Measurements from ENCODE around the gene SYT12. TPM values are rescaled to one million over a fixed set of nuclear protein-coding genes. Genes with fewer than 3 reads are reported as not detected.
A peak's percentile ranks its signal among the peaks of the same experiment; 100 is the strongest.

SYT12 gene
- total and polyA plus RNA-seq, 2 of the 8 experiments (the other 6 are each of a cell fraction or from before 2014, with no cell fraction given), result 1.4 to 3.3 TPM

DNA sequence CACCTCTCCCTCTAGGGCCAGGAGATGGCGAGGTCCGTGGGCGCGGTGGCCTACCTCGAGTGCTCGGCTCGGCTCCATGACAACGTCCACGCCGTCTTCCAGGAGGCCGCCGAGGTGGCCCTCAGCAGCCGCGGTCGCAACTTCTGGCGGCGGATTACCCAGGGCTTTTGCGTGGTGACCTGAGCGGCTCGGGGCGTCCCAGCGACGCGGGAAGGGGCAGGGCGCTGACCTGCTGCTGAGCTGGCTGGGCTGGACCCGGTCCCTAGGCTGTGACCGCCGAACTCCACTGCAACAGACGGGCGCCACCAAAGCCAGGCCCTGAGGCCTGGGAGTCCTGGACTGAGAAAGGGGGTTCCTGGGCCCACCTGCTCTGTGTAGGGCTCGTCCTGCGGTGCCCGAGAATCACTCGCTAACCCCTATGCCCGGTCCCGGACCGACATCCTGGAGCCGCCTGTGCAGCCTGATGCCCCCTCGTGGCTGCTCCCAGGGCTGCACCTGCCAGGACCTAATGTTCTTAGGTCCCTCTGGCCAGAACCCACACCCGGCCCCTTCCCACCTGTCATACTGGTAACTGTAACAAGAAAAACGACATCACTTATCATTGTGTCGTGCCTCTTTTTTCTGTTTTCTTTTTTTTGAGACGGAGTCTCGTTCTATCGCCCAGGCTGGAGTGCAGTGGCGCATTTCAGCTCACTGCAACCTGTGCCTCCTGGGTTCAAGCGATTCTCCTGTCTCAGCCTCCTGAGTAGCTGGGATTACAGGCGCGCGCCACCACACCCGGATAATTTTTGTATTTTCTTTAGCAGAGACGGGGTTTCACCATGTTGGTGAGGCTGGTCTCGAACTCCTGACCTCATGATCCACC is 48.7 kb downstream of the SYT12 start:
- POLR2A ChIA-PET (ENCODE audit: partially characterized antibody), result interaction anchor here (1.0 to 3.4 kb wide), 3 partner anchors 11 to 37 kb away, joined by 3 to 16 read pairs (median 4); no protein-coding TSS in a partner anchor
- Histone ChIP-seq H3K18ac (ENCODE audit: extremely low read depth, low read length) (peak overlapping the region; percentile 83; the same call in 1 of the 2 replicates), H3K4ac (replicated peaks; ENCODE audit: insufficient read length, low read depth, low read length) (no peak overlapping the region), H2BK12ac (ENCODE audit: low read depth, low read length) (no peak overlapping the region), H3K4me1 (replicated peaks in 1 of 4; ENCODE audit: control insufficient read depth in 3 of 4, insufficient read depth in 4 of 4, low read length in 3 of 4) (peaks cover 0 to 1% (median 0%) of the 10 kb centered on the region in 4 experiments; a peak in 2 of 7 replicates), H2BK5ac (ENCODE audit: low read depth, low read length) (no peak overlapping the region), H2BK20ac (ENCODE audit: low read length) (no peak overlapping the region), H4K20me1 (replicated peaks in 1 of 2; ENCODE audit: control insufficient read depth in 1 of 2, insufficient read depth in 2 of 2, low read length in 2 of 2) (no peaks in the 10 kb centered on the region), H3K79me2 (ENCODE audit: control insufficient read depth in 1 of 2, insufficient read depth in 2 of 2, low read length in 2 of 2) (no peaks in the 10 kb centered on the region), H2BK15ac (ENCODE audit: low read length) (peak overlapping the region; percentile 81; the same call in 1 of the 2 replicates), H4K8ac (ENCODE audit: extremely low read depth, insufficient read depth, low read length) (peak overlapping the region; percentile 84), H2BK120ac (replicated peaks; ENCODE audit: low read depth, low read length) (no peak overlapping the region), H4K5ac (ENCODE audit: insufficient read length, low read depth, low read length) (peak overlapping the region; percentile 54), H3K4me2 (ENCODE audit: insufficient read depth in 1 of 2, low read depth in 2 of 2, low read length in 2 of 2) (peak overlapping the region; percentile 4 to 83; a peak in 3 of 4 replicates), H2AK5ac (ENCODE audit: low read depth, low read length) (no peak overlapping the region), H3K27ac (ENCODE audit: low read depth, low read length) (no peak overlapping the region), H4K91ac (replicated peaks; ENCODE audit: insufficient read length, low read length) (no peak overlapping the region), H3K9me3 (ENCODE audit: insufficient read depth in 2 of 2, low read depth in 1 of 2, low read length in 1 of 2) (no peaks in the 10 kb centered on the region), H3K4me3 (ENCODE audit: extremely low read depth in 1 of 4, insufficient read depth in 2 of 4, low read depth in 3 of 4, low read length in 4 of 4) (peak overlapping the region; percentile 9 to 56 (median 44); a peak in 7 of 8 replicates), H3K79me1 (ENCODE audit: low read depth, low read length) (no peaks in the 10 kb centered on the region; the same call in 1 of the 2 replicates), H3K23ac (ENCODE audit: insufficient read length) (no peak overlapping the region), H3K23me2 (ENCODE audit: low read depth, low read length) (no peaks in the 10 kb centered on the region; the same call in 1 of the 2 replicates), H3K27me3 (replicated peaks in 1 of 4; ENCODE audit: control insufficient read depth in 3 of 4, extremely low read depth in 1 of 4, insufficient read depth in 3 of 4, low read length in 3 of 4) (no peaks in the 10 kb centered on the region), H3K36me3 (ENCODE audit: control insufficient read depth in 2 of 4, insufficient read depth in 4 of 4, low read length in 3 of 4) (no peaks in the 10 kb centered on the region), H2AFZ (ENCODE audit: low read length) (peak overlapping the region; percentile 81; the same call in 1 of the 2 replicates), H3K14ac (ENCODE audit: insufficient read length) (no peak overlapping the region), H3K56ac (replicated peaks; ENCODE audit: insufficient read length, low read depth, low read length) (no peak overlapping the region), H3K9ac (replicated peaks in 1 of 4; ENCODE audit: extremely low read depth in 1 of 4, low read depth in 3 of 4, low read length in 3 of 4) (peak overlapping the region in 2 of 4 experiments; percentile 29 to 45; a peak in 1 of 7 replicates)
- 31% methylated on average over 52 of the region's 53 CpGs; no CpG with 5 or more reads in 1 of the 2 experiments for WGBS, 2 experiments (ENCODE audit: extremely low coverage in 1 of 2, insufficient coverage in 1 of 2, insufficient read length in 1 of 2, insufficient replicate concordance in 2 of 2, low coverage in 1 of 2, low lambda C conversion rate in 2 of 2, missing lambda C conversion rate in 1 of 2)
- DNase-seq (ENCODE audit: low read depth in 1 of 2, low spot score in 2 of 2) (peak; percentile 83 to 96), FAIRE-seq (no peak)
- CTCF ChIA-PET (ENCODE audit: partially characterized antibody), result interaction anchor here (0.7 to 4.9 kb wide), 12 partner anchors 9 to 662 kb away, joined by 3 to 27 read pairs (median 3); no protein-coding TSS in a partner anchor
- TF ChIP-seq NANOG (IDR thresholded peaks at IDR 0.05; ENCODE audit: insufficient read depth, low read depth, low read length, poor library complexity, severe bottlenecking) (no peak), RAD21 (IDR thresholded peaks at IDR 0.05 in 1 of 2, conservative IDR thresholded peaks at IDR 0.05 in 1 of 2; ENCODE audit: low read depth in 2 of 2, low read length in 2 of 2) (peak; percentile 69 to 73), POLR2A (IDR thresholded peaks at IDR 0.05; ENCODE audit: control extremely low read depth in 1 of 2, low read depth in 2 of 2, low read length in 2 of 2) (no peak), TCF12 (IDR thresholded peaks at IDR 0.05; ENCODE audit: low read depth, low read length) (0 out of 2 replicates have a peak, but pooled peaks have one; percentile 25), YY1 (IDR thresholded peaks at IDR 0.05; ENCODE audit: low read depth, low read length) (0 out of 2 replicates have a peak, but pooled peaks have one; percentile 39), CREB1 (IDR thresholded peaks at IDR 0.05) (peak; percentile 32; the same call in 1 of the 2 replicates), CHD1 (IDR thresholded peaks at IDR 0.05; ENCODE audit: low read depth, low read length) (no peak)
- TF ChIP-seq, protein P1, sequence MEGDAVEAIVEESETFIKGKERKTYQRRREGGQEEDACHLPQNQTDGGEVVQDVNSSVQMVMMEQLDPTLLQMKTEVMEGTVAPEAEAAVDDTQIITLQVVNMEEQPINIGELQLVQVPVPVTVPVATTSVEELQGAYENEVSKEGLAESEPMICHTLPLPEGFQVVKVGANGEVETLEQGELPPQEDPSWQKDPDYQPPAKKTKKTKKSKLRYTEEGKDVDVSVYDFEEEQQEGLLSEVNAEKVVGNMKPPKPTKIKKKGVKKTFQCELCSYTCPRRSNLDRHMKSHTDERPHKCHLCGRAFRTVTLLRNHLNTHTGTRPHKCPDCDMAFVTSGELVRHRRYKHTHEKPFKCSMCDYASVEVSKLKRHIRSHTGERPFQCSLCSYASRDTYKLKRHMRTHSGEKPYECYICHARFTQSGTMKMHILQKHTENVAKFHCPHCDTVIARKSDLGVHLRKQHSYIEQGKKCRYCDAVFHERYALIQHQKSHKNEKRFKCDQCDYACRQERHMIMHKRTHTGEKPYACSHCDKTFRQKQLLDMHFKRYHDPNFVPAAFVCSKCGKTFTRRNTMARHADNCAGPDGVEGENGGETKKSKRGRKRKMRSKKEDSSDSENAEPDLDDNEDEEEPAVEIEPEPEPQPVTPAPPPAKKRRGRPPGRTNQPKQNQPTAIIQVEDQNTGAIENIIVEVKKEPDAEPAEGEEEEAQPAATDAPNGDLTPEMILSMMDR (IDR thresholded peaks at IDR 0.05; ENCODE audit: control extremely low read depth in 1 of 3, insufficient read depth in 1 of 3, low read depth in 1 of 3, low read length in 3 of 3), result peak; percentile 90 to 97 (median 94)
